ENCODE measurements around the gene ZNF90.
"Not testable (repeated sequence)": the region's sequence is repeated elsewhere in the genome, so short reads cannot be mapped to it uniquely, and the experiment has no call there.

The ZNF90 gene

DNA sequence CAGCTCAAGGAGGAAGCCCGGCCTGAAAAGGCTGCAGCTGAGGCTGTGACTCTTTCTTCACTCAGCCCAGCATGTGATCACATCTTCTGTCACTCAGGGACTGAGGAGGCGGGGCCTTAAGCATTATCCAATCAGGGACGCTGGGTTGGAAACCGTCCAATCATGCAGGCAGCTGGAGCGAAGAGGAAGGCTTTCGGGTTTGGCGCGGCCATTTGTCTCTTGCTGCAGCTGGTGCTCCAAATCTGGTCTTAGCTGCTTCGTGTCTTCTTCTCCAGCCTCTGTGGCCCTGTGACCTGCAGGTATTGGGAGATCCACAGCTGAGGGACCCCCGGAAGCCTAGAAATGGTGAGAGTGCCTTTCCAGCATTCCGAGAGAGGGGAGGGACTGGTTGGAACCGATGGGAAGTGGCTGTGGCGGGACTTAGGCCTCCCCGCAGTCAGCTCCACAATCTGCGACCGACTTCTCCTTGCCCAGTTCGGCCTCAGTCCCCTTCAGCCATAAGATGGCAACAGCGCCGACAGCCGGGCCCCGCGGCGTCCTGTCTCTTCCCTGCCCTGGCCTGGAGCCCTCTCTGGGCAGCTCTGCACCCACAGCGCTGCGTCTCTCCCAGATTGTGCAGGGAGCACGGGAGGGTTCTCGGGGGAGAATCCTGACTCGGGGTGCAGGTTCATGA, at the start of gene ZNF90:
Gene ZNF90 (plus strand): TSS at position 210 of the 673 bp plus-strand sequence. CDS start 133 bp downstream, at position 343.
- peak within 1 kb of the TSS; percentile 90 to 96 for H3K27ac Mint-ChIP-seq
- H3K9me3 Mint-ChIP-seq, result peaks cover 4 to 10% of the 10 kb centered on the region in 2 donors
- peak; percentile 88 to 95 for DNase-seq
- peaks cover 33% of the 10 kb centered on the region for H3K4me1 Mint-ChIP-seq
- peak within 1 kb of the TSS; percentile 98 to 99 for H3K4me3 Mint-ChIP-seq
- peak; percentile 99 for ATAC-seq
- no peaks in the 10 kb centered on the region for H3K27me3 Mint-ChIP-seq

DNA sequence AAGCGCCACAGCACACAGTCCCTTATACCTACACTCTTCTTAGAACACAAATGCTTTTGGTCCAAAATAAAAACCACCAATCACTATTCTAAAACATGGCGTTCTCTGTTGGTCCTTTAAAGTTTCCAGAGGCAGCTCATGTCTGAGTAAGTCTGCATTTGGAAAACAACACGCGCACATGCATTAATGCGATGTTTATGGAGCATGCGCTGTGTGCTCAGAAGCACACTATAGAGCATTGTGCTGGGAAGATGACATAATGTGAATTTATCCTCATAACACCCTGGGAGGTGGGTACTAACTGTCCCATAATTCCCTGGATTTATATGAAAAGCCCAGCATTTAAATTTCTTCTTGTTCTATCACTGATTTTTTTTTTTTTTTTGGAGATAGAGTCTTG, 49.2 kb upstream of the ZNF90 start:
- no peaks in the 10 kb centered on the region for H3K27me3 Mint-ChIP-seq
- peak overlapping the region in 1 of 2 donors; percentile 42 for H3K27ac Mint-ChIP-seq
- ATAC-seq (no peak), DNase-seq (no peak)
- H3K9me3 Mint-ChIP-seq, result no peaks in the 10 kb centered on the region
- H3K4me3 Mint-ChIP-seq, result no peak overlapping the region
- H3K4me1 Mint-ChIP-seq, result no peaks in the 10 kb centered on the region

DNA sequence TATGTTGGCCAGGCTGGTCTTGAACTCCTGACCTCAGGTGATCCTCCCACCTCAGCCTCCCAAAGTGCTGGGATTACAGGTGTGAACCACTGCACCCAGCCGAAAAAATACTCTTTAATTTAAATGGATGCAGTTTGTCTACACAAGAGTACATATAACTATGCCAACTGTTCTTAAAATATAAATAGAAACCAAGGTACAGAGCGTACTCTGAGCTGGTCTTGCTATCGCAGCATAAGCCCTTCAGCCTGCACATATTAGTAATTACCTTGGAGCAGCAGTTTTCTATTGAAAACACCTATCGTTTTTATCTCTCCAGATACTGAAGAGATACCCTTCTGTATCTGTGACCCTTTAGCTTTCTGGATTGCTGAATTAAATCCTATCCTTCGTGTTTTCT, 41.9 kb upstream of the ZNF90 start:
- no peak for ATAC-seq
- Mint-ChIP-seq H3K4me3 (no peak overlapping the region), H3K27me3 (no peaks in the 10 kb centered on the region), H3K27ac (no peak overlapping the region), H3K9me3 (no peaks in the 10 kb centered on the region), H3K4me1 (peaks cover 18% of the 10 kb centered on the region)
- no peak for DNase-seq

DNA sequence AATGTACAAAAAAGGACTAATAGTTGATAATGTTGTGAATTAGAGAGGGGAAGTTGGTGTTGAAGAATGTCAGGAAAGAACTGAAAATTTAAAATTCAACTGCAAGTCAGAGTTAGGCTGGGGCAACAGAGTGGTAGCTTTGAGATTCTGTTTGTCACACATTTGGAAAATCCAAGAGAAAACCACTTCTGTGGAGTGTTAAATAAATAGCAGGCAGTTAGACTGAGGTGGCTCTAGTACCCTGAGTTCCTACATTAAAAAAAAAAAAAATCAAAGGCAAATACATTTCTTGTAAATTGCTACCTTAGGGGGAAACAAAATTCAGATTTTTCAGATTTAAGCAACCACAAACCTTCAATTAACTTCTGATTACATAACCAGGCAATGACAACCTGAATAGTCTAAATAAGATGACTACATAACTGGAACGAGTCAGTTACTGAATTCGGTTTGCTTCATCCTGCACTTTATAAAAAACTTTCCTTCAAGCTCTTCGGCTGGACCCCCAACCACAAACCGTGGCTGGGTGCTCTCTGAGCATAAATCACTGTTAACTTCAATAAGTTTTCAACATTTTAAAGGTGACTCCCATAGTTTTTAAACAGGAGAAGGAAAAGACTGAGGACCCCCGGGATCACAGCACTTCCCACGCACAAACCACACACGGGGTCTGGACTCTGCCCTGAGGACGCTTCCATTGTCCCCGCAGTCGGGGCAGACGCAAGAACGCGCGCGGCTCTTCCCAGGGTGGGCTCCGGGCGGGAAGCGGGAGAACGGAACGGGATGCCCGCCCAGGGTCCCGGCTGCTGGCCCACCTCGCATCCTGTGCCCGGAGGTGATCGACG, 39.2 kb upstream of the ZNF90 start:
- DNase-seq (no peak), ATAC-seq (no peak)
- Mint-ChIP-seq H3K4me1 (peaks cover 18% of the 10 kb centered on the region), H3K4me3 (peak overlapping the region; percentile 96 to 98), H3K27ac (peak overlapping the region; percentile 87 to 99), H3K27me3 (no peaks in the 10 kb centered on the region), H3K9me3 (no peaks in the 10 kb centered on the region)

DNA sequence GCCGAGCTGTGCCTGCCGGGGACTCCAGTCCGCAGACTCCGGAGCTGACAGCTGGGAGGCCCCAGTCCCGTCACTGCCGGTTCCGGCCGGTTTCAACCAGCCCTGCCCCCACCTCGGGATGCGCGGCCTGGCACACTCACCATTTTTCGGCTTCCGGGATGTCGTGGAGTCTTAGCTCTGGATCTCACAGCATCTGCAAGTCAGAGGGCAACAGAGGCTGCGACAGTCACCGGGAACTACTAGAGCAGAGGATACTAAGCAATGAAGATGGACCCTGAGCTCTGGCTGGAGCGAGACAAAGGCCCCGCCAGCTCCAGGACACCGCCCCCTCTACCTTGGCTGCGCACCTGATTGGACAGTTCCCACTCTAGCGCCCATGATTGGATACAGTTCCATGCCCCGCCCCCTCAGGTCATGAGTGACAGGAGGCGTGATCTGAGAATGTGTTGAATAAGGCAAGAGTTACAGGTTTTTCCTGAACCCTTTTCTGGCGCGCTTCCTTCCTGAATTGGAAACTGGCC, 38.5 kb upstream of the ZNF90 start, which contains the start of gene ZNF682:
Gene ZNF682 (minus strand): TSS at position 303 of the 521 bp plus-strand sequence. CDS start 160 bp downstream, at position 143.
- peaks cover 18% of the 10 kb centered on the region for H3K4me1 Mint-ChIP-seq
- no peaks in the 10 kb centered on the region for H3K9me3 Mint-ChIP-seq
- DNase-seq, result peak; percentile 93 to 96
- H3K4me3 Mint-ChIP-seq, result peak within 1 kb of the TSS; percentile 96 to 98
- peak within 1 kb of the TSS; percentile 98 to 99 for H3K27ac Mint-ChIP-seq
- ATAC-seq, result peak; percentile 99
- no peaks in the 10 kb centered on the region for H3K27me3 Mint-ChIP-seq

DNA sequence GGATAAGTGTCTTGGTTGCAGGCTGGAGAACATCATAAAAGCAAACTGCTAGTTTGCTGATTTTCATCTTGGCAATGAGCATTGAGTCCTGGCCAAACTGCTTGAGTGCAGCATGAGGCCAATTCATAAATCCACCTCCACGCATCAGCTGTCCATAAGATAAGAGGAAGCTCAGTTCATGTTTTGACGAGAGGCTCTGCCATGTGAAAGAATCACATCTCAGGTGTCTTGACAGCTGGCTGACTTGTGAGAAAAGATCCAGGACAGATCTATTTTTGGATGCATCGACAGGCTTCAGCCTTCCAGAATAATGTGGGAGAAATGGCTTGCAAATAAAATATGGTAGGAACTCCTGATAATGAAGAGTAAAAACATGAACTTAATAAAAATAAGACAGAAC, 33.1 kb upstream of the ZNF90 start:
- Mint-ChIP-seq H3K27ac (no peak overlapping the region), H3K9me3 (peaks cover under 1 to 4% of the 10 kb centered on the region in 2 donors), H3K4me1 (peaks cover 6% of the 10 kb centered on the region), H3K4me3 (no peak overlapping the region), H3K27me3 (no peaks in the 10 kb centered on the region)
- DNase-seq (no peak), ATAC-seq (no peak)

DNA sequence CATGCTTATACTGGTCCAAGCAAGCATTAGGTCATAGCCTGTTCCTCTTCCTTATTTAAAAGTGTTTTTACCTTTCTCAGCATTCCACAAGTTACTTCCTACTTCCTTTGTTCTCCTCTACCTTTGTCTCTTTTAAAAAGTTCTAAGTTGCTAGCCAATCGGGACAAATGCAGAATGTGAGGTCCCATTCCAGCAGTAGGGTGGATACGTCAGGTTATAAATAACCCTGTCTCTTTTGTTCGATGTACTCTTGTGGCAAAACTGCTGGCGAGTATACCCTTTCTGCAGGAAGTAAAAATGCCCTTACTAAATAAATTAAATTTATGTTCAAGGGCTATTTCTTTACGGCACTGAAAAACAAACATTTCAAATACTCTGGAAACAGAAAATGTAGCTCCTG, 32.1 kb upstream of the ZNF90 start:
- Mint-ChIP-seq H3K4me1 (peaks cover 16% of the 10 kb centered on the region), H3K9me3 (peaks cover 11 to 13% of the 10 kb centered on the region in 2 donors)

DNA sequence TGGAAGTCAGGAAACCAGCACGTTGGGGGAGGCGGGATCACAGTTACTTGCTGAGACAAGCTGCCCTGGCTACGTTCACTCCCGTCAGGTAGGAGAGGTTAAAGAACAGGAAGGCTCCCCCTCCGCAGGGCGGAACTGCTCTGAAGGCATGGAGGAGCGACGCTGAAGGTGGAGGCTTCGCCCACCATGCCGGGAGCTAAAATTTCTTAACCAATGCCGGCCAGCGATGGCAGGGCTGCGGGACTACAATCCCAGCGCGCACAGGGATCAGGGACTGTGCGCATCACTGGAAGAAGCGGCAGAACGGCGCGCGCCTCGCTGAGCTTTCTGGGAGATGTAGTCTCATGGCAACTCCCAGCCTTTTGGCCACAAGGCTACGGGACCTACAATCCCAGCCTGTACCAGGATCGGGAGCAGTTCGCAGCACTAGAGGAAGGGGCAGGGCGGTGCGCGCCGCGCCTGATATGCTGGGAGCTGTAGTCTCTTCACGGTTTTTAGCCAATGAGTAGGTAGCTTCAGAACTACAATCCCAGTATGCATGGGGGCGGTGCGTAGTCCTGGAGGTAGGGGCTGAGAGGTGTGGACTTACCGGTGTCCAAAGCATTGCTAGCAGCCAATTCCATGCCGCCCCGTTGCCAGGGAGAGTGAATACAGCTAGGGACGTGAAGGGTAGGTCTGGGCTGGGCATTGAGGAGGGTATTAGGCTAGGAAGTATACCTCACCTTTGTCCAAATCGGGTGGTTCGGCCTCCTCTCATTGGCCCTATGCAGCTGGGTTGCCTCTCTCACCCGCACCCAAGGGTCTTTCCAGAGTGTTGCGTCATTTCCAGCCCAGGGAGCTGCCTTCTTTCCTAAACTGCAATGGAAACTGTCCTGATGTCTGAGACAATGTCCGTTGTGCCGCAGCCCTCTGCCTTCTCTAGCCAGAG, 25.7 kb upstream of the ZNF90 start:
- Mint-ChIP-seq H3K4me1 (peaks cover 29% of the 10 kb centered on the region), H3K4me3 (peak overlapping the region; percentile 96 to 98), H3K27ac (peak overlapping the region; percentile 96 to 98), H3K27me3 (no peaks in the 10 kb centered on the region), H3K9me3 (peaks cover 18% of the 10 kb centered on the region in 2 donors)
- DNase-seq (peak; percentile 59 to 78), ATAC-seq (peak; percentile 96)

More for the DNA sequence above, 32.1 kb upstream of the ZNF90 start:
- ATAC-seq, H3K4me3 Mint-ChIP-seq, H3K27ac Mint-ChIP-seq, H3K27me3 Mint-ChIP-seq, DNase-seq: not testable (repeated sequence)

DNA sequence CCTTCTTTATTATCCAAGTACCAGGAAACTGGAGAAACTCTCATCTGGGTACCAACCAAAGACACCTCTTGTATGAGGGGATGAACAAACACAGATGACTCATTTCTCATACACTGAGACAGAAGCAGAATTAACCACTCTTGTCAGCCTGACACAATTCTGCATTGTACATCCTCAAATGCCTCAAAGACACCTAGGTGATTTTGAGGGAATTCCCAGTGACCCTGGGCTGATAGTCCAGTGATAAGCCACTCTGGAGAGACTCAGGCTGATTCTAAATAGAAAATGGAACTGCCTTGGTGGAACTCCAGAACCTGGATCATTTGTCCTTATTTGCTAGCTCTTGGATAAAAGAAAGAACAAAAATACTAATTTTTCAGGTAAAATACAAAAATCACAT, 19.1 kb upstream of the ZNF90 start:
- not testable (repeated sequence) for H3K4me3 Mint-ChIP-seq, H3K4me1 Mint-ChIP-seq, H3K9me3 Mint-ChIP-seq, DNase-seq, H3K27ac Mint-ChIP-seq, H3K27me3 Mint-ChIP-seq
- ATAC-seq, result peak; percentile 60

DNA sequence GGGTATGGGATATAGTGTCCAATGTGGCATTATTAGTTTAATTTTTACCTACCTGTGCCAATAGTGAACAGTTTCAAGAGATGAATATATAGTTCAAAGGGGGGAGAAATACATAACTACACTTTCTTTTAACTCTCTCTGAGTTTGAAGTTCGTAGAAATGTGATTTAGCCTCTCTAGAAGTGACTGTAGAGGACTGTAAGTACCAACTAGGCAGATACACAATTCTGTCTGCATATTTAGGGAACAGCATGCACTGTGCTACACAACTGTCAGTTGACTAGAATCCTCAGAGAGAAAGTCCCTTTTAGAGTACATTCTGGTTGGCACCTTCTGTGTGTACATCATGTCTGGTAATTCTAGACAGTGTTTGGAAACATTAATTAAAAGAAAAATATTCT, 17.5 kb upstream of the ZNF90 start:
- Mint-ChIP-seq H3K27ac (no peak overlapping the region), H3K9me3 (no peaks in the 10 kb centered on the region), H3K27me3 (no peaks in the 10 kb centered on the region), H3K4me3 (no peak overlapping the region), H3K4me1 (no peaks in the 10 kb centered on the region)
- DNase-seq (no peak), ATAC-seq (no peak)

DNA sequence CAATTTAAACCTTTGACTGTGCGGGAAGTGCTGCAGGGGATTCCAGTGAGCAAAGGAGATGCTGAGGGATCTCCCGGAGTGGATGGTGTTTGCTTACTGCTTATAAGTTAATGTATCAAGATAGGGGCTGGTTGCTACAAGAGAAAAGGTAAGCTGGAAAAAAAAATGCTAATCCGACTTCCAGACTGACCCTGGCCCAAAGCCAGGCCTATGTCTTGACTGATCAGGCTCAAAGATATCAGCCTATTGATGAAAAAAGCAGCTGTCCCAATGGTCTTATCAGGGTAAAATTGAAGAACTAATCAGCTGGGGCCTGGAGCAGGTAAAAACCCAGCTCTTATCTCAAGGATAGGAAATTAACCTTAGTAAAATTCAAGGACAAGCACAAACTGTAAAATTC, 10.9 kb upstream of the ZNF90 start:
- H3K9me3 Mint-ChIP-seq, result peaks cover 18 to 28% of the 10 kb centered on the region in 2 donors
- no peaks in the 10 kb centered on the region for H3K4me1 Mint-ChIP-seq
- no peak overlapping the region for H3K4me3 Mint-ChIP-seq
- DNase-seq (no peak), ATAC-seq (no peak)
- H3K27me3 Mint-ChIP-seq, result peaks cover 28% of the 10 kb centered on the region
- H3K27ac Mint-ChIP-seq, result no peak overlapping the region

DNA sequence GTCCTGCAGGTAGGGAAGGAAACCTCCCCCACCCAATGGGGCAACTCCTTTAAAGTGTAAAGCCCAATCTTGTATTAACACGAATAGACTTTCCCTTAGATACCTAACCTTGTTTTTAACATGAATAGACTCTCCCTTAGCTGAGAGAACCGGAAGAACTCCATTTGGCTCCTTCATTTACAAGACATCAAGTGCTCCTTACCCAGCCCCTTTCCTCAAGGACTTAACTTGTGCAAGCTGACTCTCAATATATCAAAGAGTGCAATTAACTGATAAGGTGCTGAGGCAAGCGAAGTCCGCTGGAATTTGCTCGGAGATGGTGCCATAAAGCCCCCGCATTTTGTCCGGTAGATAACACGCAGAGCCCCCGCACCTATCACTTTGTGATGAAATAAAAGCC, 9.9 kb upstream of the ZNF90 start:
- Mint-ChIP-seq H3K27ac (no peak overlapping the region), H3K9me3 (peaks cover 18 to 28% of the 10 kb centered on the region in 2 donors), H3K4me1 (no peaks in the 10 kb centered on the region), H3K27me3 (peaks cover 28% of the 10 kb centered on the region), H3K4me3 (no peak overlapping the region)
- DNase-seq (no peak), ATAC-seq (no peak)

DNA sequence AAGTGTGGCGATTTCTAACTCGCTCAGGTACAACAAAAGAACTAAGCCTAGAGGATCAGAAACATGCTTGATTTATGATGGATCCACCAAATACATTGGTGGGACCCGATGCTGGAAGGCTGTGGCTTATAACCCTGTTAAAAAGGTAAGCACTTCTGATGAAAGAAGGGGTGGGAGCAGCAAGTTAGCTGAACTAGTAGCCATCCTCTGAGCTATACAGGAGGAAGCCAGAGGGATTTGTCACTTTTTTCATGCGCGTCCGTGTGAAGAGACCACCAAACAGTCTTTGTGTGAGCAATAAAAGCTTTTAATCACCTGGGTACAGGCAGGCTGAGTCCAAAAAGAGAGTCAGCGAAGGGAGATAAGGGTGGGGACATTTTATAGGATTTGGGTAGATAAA, 9.2 kb upstream of the ZNF90 start:
- ATAC-seq, H3K4me1 Mint-ChIP-seq, DNase-seq, H3K4me3 Mint-ChIP-seq, H3K27ac Mint-ChIP-seq: not testable (repeated sequence)
- H3K27me3 Mint-ChIP-seq, result peaks cover 28% of the 10 kb centered on the region
- H3K9me3 Mint-ChIP-seq, result peaks cover 18 to 28% of the 10 kb centered on the region in 2 donors

DNA sequence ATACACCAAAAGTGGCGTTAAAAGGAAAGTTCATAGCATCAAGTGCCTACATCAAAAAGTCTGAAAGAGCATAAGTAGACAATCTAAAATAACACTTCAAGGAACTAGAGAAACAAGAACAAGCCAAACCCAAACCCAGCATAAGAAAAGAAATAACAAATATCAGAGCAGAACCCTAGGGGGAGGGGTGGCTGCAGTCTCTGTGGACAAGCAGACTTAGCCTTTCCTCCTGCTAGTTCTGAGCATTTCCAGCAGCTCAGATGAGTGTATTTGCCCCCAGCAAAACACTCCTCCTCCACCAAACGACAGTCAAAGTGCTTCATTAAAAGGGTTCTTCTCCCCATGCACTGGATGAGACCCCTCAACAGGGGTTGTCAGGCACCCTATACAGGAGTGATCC, 7.1 kb upstream of the ZNF90 start:
- Mint-ChIP-seq H3K4me1 (no peaks in the 10 kb centered on the region), H3K9me3 (peaks cover 18 to 28% of the 10 kb centered on the region in 2 donors), H3K27me3 (peaks cover 28% of the 10 kb centered on the region), H3K27ac (peak overlapping the region in 1 of 2 donors; percentile 42), H3K4me3 (no peak overlapping the region)
- DNase-seq, result no peak
- no peak for ATAC-seq

DNA sequence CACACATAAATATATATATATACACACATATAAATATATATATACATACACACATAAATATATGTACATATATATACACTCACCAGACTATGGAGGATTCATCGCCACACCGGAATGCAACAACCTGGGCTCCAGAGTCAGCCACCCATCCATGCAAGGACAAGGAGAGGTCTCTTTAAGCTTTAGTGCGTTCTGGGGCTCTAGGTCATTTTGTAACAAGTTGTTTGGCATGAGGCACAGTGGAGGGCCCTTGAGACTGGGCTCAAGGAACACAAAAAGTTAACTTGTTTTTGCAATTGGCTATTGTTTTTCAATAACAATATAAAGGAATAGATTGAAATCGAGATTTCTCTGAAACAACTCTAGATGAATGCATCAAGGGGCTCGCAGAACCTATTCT, 4.9 kb upstream of the ZNF90 start:
- no peak for DNase-seq
- no peaks in the 10 kb centered on the region for H3K4me1 Mint-ChIP-seq
- no peak overlapping the region for H3K27ac Mint-ChIP-seq
- H3K27me3 Mint-ChIP-seq, result peaks cover 12% of the 10 kb centered on the region
- ATAC-seq, result no peak
- H3K4me3 Mint-ChIP-seq, result no peak overlapping the region
- H3K9me3 Mint-ChIP-seq, result peaks cover 13 to 22% of the 10 kb centered on the region in 2 donors

Data from stimulated activated naive CD8-positive, alpha-beta T cell treated with anti-CD3 and anti-CD28 coated beads, Interleukin-15, amount 100 ng/mL, for 72 hours (primary cell).